Epithelial cell of esophagus (primary cell): Measurements from ENCODE around the gene PIKFYVE.
A peak's percentile ranks its signal among the peaks of the same experiment; 100 is the strongest.

Source experiments
- DNase-seq: peaks from one replicate; pipeline ENCODE4 v3.0.0; 2010; ENCODE audit warnings: low read depth
- H3K4me3 ChIP-seq: 2 replicates; pipeline ENCODE4 v1.5.1; 2011; ENCODE audit warnings: mild to moderate bottlenecking, low read length, control low read depth
- CTCF ChIP-seq: IDR thresholded peaks from 2 replicates; pipeline ENCODE4 v1.5.1; 2011; ENCODE audit warnings: low read depth, mild to moderate bottlenecking, low read length, control low read depth, inconsistent platforms; ENCODE audit not compliant: insufficient read depth; ENCODE audit errors: missing control alignments

Gene PIKFYVE

DNA sequence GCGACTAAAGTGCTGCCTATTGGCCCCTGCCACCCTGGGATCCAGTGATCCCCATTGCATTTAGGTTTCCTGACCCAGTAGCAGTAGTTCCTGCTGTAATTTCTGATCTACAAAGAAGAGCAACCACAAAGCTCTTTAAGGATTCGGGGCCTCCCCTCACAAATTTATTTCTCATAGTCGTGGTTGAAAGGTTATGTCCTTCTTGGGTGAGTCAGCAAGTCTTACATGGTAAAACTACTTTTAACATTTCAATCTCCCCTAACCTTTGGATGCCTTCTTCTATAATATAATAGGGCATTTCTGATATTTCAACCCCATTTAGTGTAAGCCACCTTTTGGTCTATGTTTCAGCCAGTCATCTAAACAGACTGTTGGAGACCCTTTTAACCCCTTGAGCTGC, 14.9 kb downstream of the PIKFYVE start:
- no peak for DNase-seq
- no peak for TF ChIP-seq CTCF
- no peak overlapping the region for H3K4me3 ChIP-seq

DNA sequence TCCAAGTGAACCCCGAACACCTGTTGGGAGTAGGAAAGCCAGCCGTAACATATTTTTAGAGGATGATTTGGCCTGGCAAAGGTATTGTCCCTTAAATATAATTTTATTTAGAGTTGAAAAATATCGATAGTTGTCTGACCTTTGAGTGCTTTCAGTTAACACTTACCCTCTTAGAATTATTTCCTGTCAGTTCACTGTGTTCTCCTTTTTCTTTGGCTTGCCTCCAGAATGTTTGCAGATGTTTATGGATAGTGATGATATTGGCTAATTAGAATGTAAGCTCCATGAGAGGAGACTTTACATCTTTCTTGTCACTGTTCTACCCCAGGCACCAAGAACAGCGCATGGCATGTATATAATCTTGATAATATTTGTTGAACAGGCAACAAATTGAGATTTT, 19.8 kb downstream of the PIKFYVE start:
- no peak overlapping the region for H3K4me3 ChIP-seq
- no peak for TF ChIP-seq CTCF
- DNase-seq: no peak

- no peak overlapping the region for H3K4me3 ChIP-seq
- no peak for DNase-seq
- no peak for TF ChIP-seq CTCF
Measured at GRCh38 chr2:208294482-208295024, 28.5 kb downstream of the PIKFYVE start.

DNA sequence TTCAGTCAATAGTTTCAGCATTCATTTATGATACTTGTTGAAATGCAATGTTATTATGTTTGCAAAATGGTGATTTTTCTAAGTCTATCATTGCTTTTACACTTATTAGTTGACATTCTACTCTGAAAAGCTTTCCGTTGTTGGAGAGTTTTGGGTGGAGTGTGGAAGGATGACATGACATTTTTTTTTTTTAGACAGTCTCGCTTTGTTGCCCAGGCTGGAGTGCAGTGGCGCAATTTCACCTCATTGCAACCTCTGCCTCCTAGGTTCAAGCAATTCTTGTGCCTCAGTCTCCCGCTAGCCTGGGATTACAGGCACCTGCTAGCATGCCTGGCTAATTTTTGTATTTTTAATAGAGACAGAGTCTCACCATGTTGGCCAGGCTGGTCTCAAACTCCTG, 29.8 kb downstream of the PIKFYVE start:
- no peak overlapping the region for H3K4me3 ChIP-seq
- DNase-seq: no peak
- no peak for TF ChIP-seq CTCF

DNA sequence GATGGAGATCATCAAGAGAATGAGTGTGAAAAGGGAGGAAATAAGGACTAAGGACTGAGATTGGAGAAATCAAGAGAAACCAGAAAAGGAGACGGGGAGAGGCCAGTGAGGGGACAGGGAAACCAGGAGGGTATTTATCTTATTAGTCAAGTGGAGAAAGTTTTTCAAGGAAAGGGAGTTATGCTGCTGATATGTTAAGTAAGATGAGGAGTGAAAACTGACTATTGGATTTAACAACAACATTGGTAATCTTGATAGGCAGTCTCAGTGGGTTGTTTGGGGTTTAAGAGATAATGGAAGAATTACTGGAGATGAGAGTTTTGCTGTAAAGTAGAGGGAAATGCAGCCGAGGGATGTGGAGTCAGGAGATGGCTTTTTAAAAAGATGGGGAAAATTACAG, 30.6 kb downstream of the PIKFYVE start:
- no peak for DNase-seq
- TF ChIP-seq CTCF: no peak
- H3K4me3 ChIP-seq: no peak overlapping the region

DNA sequence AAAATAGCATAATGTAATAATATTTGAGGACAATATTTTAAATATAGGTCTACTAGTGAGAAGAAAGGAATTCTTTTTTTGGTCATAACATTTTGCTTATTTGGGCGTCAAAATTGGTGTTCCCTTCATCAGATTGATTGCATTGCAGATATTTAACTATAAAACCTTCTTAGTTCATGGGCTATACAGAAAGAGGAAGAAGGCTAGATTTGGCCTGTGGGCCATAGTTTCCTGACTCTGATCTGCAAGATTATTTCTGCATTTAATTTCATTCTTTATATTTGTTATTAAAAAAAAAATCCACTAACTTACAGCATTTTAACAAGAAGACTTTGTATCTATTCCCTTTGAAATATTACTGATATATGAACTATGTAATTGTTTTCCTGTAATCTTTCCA, 31.9 kb downstream of the PIKFYVE start:
- no peak for DNase-seq
- TF ChIP-seq CTCF: no peak
- H3K4me3 ChIP-seq: no peak overlapping the region

DNA sequence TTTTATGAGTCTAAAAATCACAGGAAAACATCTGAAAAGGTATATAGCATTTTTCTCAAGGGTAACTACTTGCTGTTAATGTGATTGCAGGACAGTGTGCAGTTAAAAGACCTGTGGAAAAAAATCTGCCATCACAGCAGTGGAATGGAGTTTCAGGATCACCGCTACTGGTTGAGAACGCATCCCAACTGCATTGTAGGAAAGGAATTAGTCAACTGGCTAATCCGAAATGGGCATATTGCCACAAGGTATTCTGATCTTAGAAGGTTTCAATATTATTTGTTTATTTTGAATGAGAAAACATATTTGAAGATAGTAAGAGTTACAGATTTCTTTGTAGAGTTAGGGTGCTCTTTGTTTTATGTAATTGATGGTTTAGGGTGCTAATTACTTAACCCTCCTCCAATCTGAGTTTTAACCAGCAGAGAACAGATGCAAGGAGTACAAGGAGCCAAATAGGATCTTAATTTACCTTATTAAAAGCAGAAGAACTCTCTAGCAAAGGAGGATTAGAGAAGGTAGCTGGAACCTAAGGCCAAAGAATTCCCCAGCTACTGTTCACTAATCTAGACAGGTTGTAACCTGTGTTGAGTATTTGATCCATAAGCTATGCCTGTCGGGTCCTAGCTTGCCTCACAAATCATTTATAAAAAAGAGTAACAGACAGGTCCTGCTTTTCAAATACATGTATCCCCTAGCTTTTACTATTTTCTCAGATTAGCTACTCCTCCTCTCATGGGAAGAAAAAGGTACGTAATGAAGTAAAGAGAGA, 35.0 kb downstream of the PIKFYVE start:
- no peak overlapping the region for H3K4me3 ChIP-seq
- no peak for TF ChIP-seq CTCF
- DNase-seq: peak; percentile 87
